HuH-7 (cell line): Measurements from ENCODE around the gene HMGN1.
"Not testable (repeated sequence)": the region's sequence is repeated elsewhere in the genome, so short reads cannot be mapped to it uniquely, and the experiment has no call there.

Experiments used
- DNase-seq: peaks from one replicate; pipeline ENCODE4 v3.0.0; 2011; ENCODE audit warnings: low spot score

HMGN1 gene, protein sequence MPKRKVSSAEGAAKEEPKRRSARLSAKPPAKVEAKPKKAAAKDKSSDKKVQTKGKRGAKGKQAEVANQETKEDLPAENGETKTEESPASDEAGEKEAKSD

DNA sequence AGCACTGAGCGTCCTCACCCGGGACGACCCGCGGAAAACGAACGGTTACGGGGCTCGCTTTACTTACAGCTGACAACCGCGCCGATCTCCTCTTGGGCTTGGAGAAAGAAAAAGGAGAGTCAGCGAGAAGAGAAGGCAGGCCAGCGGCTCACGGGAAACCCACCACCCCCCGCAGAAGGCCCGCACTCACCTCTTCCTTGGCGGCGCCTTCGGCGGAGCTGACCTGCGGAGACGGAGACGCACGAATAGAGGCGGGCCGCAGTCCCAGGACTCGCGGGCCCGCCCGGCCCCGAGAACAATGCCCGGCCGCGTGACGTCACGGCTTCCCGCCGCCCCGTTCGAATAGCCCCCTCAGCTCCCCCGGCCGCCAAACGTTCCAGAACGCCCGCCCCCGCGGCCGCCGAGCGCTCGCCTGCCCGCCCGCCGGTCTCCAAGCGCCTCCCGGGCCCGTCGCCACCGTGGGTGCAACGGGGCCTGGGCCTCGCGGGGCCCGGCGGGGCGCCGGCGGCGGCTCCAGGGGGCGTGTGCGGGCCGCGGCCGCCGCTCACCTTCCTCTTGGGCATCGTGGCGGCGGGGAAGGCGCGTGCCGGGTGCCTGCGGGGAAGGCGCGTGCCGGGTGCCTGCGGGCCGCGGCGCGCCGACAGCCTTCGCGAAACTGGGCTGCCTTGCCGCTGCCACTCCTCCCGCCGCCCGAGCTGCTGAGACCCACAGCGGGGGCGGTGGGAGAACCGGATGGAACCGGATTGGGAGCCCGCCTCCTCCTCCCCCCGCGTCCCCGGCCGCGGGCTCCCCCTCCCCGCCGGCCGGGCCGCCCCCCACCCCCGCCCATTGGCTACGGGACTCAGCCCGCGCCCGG, at the start of gene HMGN1:
TSS of gene HMGN1 (minus strand) at position 734 of the 856 bp plus-strand sequence. CDS start at position 563, 171 bp downstream.
- peak; percentile 78 for DNase-seq

DNA sequence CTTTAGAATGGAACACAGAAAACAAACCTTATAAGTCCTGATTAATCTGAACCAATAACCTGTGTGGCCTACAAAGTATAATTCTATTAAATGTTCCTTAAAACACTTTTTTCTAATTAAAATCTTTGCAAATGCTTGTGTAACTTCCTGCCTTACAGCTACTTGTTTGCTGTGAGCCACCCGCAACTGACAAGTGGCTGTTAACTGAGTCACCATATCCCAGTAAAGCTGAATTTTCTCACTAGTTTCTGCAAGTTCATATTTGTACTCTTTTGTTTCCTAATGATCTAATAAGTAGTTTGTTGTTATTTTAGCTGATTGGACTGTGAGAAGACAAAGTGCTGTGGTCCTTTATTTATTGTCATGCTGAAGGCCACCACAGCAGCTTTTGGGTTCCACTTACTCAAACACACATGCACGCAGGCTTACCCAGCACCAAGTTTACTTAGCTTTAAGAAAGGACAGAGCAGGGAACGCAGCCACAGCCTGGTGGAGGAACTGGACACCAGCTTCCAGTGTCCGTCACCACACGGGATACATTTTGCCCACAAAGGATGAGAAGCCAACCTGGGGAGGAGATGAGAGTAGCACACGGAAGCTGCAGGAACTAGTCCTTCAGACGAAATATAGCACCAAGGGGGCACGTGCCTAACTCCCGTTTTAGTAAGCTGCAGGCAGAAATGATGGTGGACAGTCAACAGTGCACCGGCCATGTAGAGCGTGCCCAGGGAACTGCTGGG, 48.9 kb upstream of the HMGN1 start:
- no peak for DNase-seq

DNA sequence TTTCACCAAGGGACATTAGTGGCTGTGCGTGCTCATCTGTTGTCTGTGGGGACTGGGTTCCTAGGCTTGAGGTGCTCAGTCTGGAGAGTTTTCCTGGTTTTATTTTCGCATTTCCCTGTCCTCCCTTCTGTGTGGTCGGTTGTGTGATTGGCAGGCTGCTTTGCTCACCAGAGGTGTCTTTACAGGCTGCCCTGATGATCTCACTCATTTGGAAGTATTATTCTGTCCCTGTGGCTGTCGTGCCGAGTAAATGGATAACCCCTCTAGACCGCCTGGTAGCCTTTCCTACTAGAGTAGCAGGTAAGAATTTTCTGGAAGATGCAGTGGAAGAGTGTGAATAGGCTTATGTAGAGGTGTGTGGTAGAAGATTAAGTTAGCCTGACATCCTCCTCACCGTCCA, 44.1 kb upstream of the HMGN1 start:
- DNase-seq = no peak

DNA sequence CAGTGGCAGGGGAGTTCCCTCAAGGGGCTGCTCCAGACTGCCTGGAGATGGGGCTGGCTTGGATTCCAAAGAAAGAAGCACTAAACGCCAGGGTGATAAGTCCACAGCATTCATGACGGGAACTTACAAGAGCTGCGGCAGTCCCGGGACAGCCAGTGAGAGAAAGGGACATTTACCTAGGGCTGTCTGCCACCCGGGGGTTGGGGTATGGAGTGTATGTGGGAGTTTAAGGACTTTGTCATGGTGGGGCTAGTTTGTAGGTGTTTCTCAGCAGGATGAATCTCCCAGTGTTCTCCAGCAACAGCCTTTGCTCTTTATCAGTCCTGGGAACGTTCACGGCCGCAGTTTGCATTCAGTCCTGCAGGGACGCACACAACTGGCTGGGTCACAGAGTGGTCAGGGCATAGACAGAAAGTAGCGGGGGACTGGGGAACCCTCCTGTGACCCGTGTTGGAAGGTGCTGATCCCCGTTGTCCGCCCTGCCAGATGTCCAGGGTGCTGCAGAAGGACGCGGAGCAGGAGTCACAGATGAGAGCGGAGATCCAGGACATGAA, 41.4 kb upstream of the HMGN1 start:
- no peak for DNase-seq

DNA sequence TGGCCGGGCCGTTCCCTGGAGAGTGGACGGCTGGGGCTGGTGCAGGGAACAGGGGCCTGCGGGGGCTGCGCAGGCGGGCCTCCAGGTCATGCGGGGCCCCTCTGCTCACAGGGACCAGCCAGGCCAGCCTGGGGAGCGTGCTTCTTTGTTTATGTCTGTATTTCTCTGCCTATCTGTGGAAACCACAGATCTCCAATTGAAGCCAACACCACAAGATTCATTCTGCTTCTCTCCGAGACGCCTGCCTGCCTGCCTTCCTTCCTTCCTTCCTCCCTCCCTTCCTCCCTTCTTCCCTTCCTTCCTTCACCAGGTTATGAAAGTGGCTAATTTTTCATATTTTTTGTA, 39.9 kb upstream of the HMGN1 start:
- no peak for DNase-seq

DNA sequence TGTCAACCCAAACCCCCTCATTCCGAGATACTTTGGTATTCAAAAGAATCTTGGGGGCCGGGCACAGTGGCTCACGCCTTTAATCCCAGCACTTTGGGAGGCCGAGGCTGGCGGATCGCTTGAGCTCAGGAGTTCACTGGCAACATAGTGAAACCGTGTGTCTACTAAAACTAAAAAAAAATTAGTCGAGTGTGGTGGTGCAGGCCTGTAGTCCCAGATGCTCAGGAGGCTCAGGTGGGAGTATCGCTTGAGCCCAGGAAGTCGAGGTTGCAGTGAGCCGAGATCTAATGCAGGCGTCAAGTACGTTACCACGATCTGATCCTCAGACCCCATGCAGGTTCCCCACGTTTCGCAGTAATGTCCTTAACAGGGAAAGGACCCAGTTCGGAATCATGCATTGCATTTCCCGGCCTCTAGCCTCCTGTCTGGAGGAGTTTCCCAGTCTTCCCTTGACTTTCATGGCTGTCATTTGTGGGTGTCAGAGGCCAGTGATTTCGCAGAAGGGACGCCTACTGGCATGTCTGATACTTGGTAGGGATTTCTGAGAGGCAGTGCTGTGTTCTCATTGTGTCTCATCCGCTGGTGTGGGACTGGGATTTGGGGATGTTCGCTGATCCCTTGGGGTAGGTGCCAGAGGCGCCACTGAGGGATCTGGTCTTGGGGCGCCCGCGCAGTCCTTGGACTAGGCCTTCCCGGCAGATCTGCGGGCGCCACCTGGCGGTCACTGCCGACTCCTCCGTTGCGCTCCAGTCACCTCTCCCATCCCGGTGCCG, 39.3 kb upstream of the HMGN1 start:
- DNase-seq = peak; percentile 80

DNA sequence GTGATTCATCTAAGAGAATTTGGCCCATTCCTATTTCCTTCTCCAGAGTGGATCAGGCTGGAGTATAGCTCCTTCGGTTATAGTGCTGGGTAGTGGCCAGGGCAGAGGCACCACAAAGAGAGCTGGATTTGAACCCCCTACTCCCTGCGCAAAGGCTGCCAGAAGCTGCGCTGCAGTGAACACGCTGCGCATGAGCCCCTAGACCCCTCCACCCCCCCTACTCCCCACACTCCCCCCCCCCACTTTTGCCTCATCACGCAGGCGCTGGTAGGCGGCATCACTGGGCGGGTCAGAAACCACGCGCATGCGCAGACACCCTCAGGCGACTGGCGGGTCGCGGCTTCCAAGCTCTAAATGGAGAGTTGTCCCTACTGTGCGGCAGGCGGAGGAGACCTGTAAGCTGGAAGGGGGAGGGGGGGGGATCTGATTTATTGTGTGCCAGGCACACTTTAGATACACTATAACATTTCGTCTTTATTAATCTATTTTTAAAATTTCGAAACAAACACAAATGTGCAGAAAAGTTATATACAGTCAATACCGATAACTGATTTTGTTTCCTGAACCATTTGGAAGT, 38.7 kb upstream of the HMGN1 start:
- DNase-seq = peak; percentile 88

DNA sequence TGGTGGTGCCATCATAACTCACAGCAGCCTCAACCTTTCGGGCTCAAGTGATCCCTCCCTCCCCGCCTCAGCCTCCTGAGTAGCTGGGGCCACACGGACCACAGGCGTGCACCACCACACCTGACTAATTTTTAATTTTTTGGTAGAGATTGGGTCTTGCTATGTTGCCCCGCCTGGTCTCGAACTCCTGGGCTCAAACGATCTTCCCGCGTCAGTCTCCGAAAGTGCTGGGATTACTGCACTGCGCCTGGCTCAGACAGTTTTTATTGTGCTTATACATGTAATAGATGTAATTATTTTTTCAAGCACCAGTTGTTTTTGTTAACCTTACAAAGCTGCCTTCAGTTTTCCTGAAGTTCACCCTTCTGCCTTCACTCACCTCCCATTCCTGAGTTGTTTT, 38.0 kb upstream of the HMGN1 start:
- no peak for DNase-seq

DNA sequence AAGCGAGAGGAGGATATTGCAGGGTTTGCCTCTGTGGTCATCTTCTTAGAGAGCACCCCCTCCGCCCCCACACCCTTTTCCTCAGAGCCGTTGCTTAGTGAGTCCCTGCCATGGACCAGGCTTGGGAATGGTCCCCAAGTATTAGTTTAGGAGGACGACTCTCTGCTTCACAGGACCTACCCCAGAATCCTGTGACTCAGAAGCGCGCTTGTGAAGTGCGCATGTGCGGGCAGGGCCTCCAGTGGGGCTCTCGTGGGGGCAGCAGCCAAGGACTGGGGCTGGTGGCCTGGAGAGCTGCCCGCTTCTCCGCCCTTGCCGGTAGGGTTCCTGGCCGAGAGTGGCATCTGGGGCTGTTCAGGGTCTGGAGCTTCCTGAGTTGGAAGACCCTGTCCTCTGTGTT, 37.3 kb upstream of the HMGN1 start:
- no peak for DNase-seq

DNA sequence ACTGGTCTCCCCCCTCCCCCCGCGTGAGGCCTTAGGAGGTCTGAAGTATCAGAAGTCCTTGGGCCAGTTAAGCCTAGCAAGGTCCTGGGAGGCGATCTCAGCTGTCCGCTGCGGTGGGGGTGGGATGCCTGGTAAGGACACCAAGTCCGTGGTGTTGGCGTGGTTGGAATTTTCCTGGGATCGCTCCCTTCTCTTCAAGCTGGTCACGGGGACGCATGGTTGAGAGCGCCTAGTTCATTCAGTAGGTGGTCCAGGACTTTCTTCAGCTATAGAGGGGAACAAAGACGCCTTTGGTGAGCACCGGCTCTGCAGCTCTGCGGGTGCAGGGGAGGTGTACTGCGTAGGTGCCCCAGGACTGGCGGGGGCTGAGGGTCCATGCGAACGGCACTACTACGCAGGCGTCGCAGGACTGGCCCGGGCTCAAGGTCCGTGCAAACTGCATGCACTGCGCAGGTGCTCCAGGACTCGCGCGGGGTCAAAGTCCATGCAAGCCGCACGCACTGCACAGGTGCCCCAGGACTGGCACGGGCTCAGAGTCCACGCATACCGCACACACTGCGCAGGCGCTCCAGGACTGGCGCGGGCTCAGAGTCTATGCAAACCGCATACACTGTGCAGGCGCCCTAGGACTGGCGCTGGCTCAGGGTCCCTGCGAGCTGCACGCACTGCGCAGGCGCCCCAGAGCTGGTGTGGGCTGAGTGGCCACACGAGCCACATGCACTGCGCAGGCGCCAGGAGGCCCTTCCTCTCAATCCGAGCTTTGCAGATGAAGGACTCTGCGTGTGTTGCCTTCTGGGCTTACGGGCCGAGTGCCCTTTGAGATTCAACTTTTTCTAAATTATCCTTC, 36.6 kb upstream of the HMGN1 start:
- peak; percentile 94 for DNase-seq

DNA sequence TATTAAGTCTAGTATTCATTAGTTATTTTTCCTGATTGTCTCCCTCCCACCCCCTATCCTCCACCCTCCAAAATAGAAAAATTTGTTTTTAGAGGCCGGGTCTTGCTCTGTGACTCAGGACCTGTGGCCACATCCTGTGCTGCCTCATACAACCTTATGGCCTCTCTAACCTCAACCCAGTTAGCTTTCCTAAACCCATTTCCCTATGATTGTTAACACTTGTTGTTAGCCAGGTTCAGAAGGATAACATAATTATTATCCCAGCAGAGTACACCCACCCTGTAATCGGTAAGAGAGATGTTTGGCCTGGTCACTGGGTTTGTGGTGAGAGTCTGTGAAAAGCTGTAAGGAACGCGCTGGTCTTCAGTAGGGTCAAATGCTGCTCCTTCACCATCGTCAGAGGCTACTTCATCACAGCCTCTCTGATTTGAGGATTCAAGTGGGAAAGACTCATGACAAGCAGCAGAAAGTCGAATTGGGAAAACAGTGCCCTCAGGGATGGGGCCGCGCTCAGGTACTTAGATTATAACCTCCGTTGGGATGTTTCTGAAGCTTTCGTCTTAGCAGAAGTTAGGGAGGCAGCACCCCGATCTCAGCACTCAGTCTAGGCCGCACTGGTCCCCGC, 35.9 kb upstream of the HMGN1 start:
- no peak for DNase-seq

DNA sequence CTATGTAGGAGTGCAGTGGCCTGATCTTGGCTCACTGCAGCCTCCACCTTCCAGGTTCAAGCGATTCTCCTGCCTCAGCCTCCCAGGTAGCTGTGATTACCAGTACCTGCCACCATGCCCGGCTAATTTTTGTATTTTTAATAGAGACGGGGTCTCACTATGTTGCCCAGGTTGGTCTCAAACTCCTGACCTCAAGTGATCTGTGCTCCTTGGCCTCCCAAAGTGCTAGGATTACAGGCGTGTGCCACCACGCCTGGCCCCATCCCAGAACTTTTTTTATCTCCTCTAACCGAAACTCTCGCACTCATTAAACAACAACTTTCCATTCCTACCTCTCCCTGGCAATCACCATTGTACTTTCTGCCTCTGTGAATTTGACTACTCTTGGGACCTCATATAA, 33.2 kb upstream of the HMGN1 start:
- DNase-seq = not testable (repeated sequence)

DNA sequence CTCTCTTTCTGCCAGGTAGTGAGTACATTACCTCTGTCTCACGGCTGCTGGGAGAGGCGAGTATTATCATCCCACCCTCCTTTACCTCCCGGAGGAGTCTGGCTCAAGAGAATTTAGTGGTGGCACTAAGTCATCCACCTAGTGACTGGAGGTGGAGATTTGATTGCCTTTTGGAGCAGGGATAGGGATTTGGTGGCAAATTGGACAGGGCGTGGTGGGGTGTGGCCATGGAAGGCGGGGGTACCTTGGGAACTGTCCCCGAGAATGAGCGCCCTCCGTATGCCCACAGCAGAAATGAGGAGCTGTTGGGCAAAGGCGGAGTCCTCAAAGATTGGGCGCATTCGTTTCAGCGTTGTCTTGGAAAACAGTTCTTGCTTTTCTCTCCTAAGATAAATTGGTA, 32.1 kb upstream of the HMGN1 start:
- DNase-seq = no peak

DNA sequence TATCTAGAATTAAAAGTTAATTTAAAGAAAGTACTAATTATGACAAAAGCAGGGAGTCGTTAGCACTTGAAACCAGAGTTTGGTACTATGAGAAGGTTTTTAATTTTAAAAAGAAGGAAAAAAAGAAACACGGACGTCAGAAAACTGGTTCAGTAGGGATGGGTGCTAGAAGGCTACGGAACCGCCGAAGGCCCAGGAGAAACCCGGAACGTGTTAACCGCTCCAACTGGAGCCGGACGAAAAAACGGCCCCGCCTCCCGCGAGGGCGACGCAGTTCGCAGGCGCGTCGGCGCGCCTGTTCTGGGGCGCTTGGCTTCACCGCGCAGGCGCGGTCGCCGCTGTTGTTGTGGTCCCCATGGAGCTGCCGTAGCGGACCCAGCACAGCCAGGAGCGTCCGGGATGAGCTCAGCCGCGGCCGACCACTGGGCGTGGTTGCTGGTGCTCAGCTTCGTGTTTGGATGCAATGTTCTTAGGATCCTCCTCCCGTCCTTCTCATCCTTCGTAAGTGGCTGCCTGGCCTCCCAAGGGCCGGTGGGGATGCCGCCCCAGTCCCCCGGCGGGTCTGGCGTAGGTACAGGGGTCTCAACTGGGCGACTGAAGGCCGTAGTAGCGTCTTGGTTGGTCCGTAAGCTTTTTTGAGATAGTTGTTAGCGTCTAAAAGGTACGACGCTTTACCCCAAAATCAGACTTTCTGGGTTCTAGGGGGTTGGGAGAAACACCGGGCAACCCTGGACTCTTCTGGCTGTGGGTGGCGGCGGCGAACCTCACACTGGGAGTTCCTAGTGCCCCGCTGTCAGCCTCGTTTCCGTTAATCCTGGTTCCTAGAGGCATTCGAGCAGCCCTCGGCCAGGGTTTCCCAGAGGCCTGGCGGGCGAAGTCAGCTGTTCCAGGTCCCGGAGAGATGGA, 31.4 kb upstream of the HMGN1 start:
- peak; percentile 82 for DNase-seq

DNA sequence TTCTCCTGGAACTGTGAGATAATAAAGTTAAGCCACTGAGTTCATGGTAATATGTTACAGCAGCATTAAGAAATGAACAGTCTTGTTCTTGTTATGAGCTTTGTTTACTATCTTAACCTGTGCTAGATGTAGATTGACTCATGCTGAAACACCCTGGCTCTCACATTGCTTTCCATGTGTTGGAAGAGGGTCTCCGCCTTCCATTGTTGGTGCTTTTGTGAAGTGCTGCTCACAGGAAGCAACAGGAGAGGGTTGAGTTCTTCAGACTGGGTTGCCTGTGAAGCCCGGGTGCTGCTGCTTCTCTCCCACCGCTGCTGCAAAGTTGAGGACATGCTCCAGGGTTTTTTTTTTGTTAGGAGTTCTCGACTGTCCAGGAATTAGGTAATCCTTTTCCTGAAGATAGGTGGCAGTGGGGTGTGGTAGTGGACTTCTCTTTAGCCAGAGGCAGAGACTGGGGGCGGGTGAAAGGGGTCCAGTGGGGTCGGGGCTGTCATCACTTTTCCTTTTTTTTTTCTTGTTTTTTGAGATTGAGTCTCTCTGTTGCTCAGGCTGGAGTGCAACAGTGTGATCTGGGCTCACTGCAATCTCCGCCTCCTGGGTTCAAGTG, 28.7 kb upstream of the HMGN1 start:
- DNase-seq = no peak

DNA sequence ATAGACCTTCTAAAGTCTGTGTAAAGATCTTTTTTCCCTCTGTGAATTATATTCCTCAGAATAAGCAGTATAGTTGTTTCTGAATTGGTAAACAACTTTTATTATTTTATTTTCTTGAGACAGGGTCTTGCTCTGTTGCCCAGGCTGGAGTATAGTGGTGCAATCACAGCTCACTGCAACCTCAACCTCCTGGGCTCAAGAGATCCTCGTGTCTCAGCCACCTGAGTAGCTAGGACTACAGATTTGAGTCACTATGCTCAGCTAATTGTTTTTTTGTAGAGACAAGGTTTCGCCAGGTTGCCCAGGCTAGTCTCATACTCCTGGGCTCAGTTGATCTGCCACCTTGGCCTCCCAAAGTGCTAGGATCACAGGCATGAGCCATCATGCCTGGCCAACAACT, 26.6 kb upstream of the HMGN1 start:
- no peak for DNase-seq

DNA sequence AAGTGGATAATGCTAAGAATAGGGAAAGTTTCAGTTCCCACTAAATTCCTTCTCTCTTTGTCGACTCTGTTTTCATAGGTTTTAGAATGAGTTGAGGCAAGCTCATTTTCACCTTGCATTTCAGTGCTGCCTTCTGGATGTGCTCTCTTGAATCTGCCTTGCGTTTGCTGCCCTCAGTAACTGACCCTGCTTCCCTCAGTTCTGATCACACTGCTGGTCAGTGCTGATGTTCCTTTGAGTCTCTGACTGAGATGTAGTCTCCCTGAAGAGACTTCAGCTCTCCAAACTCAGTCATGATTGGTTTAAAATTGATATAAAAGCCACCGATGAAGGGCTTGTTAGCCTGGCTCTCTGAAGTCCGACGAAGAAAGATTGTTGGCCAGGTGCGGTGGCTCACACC, 25.2 kb upstream of the HMGN1 start:
- no peak for DNase-seq

DNA sequence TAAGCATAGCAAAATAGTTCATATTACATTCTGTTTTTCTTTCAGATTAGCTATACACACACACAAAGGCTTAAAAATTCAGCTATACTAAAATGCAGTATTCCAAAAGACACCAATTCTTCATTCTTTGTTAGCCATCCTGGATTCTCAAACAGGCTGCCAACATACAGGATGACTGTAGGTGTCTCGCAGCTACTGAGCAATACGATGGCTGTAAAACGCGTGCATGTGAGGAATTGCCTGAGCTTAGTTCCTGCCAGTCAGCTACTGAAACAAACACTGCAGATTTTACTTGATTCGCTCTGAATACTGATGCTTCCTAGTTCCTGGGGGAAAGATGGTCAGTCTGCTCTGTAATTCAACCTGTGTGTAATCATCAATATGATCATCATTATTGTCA, 24.7 kb upstream of the HMGN1 start:
- peak; percentile 52 for DNase-seq

DNA sequence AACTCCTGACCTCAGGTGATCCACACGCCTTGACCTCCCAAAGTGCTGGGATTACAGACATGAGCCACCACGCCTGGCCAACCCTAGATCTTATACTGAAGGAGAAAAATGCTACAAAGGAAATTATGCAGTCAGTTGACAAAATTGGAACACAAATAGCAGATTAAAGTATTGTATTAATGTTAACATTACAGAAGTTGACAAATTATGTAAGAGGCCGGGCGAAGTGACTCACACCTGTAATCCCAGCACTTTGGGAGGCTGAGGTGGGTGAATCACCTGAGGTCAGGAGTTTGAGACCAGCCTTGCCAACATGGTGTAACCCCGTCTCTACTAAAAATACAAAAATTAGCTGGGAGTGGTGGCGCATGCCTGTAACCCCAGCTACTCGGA, 21.0 kb upstream of the HMGN1 start:
- not testable (repeated sequence) for DNase-seq
